ENCODE measurements around the gene MRPL33.

GRCh38 chr2:27792759-27793158 is 21.2 kb downstream of the MRPL33 start:
- TF ChIP-seq POLR2A (IDR thresholded peaks at IDR 0.05; ENCODE audit: low read length), result no peak
- TF ChIP-seq GATA1 (IDR thresholded peaks at IDR 0.05; ENCODE audit: low read depth, low read length), result no peak
